Stomach (tissue), 4 donors: ENCODE results near the gene M1AP.

Source experiments
- EP300 ChIP-seq: sonication (generic); formaldehyde crosslinking; IDR thresholded peaks from one replicate; pipeline ENCODE4 v1.6.1; 2017; ENCODE audit warnings: antibody characterized with exemption
- POLR2A ChIP-seq, 4 donors: fragments of 450-650 bp; IDR thresholded peaks; one replicate each; pipeline ENCODE4 v1.6.1; 2016; ENCODE audit warnings: antibody characterized with exemption in 4 of 4, control low read depth in 2 of 4, mild to moderate bottlenecking in 1 of 4, moderate library complexity in 1 of 4
- TF ChIP-seq, protein P1 (sequence below), 7 experiments: fragments of 450-650 bp in 4 of 7; fragments of 200-600 bp in 3 of 7; sonication (generic) in 3 of 7; IDR thresholded peaks; one replicate each; pipeline ENCODE4 v1.5.1; 2016 to 2019; ENCODE audit warnings: antibody characterized with exemption in 7 of 7, control low read depth in 2 of 7, mild to moderate bottlenecking in 1 of 7

DNA sequence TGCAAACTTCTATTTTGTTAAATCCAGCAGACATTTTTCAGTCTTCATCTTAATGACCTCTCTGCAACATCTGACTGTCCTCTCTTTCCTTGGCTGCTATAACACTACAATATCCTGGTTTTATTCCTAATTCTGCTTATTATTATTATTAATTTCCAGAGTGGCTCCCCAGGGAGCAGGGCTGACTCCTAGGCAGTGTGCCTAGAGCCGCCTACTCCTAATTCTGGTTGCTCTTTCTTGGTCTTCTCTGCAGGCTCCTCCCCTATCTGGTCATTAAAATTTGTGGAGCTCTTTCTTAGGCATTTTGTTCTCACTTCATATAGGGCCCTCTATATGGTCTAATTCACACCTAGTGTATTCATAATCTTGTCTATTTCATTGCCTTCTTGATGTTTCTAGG, 105.2 kb downstream of the M1AP start:
- no peak for TF ChIP-seq POLR2A (IDR thresholded peaks at IDR 0.05)
- TF ChIP-seq EP300: no peak
- TF ChIP-seq, protein P1, sequence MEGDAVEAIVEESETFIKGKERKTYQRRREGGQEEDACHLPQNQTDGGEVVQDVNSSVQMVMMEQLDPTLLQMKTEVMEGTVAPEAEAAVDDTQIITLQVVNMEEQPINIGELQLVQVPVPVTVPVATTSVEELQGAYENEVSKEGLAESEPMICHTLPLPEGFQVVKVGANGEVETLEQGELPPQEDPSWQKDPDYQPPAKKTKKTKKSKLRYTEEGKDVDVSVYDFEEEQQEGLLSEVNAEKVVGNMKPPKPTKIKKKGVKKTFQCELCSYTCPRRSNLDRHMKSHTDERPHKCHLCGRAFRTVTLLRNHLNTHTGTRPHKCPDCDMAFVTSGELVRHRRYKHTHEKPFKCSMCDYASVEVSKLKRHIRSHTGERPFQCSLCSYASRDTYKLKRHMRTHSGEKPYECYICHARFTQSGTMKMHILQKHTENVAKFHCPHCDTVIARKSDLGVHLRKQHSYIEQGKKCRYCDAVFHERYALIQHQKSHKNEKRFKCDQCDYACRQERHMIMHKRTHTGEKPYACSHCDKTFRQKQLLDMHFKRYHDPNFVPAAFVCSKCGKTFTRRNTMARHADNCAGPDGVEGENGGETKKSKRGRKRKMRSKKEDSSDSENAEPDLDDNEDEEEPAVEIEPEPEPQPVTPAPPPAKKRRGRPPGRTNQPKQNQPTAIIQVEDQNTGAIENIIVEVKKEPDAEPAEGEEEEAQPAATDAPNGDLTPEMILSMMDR (IDR thresholded peaks at IDR 0.05): no peak
